NOMO-1 treated with dmso at 0.1 percent for 144 hours (cell line): Measurements from ENCODE around the gene SELPLG.
"Not testable (repeated sequence)": the region's sequence is repeated elsewhere in the genome, so short reads cannot be mapped to it uniquely, and the experiment has no call there.

Experiments used
- DNase-seq: peaks from one replicate; lab custom pipeline; 2025; ENCODE audit not compliant: unreplicated experiment; lab: John Stamatoyannopoulos, UW

Gene SELPLG

DNA sequence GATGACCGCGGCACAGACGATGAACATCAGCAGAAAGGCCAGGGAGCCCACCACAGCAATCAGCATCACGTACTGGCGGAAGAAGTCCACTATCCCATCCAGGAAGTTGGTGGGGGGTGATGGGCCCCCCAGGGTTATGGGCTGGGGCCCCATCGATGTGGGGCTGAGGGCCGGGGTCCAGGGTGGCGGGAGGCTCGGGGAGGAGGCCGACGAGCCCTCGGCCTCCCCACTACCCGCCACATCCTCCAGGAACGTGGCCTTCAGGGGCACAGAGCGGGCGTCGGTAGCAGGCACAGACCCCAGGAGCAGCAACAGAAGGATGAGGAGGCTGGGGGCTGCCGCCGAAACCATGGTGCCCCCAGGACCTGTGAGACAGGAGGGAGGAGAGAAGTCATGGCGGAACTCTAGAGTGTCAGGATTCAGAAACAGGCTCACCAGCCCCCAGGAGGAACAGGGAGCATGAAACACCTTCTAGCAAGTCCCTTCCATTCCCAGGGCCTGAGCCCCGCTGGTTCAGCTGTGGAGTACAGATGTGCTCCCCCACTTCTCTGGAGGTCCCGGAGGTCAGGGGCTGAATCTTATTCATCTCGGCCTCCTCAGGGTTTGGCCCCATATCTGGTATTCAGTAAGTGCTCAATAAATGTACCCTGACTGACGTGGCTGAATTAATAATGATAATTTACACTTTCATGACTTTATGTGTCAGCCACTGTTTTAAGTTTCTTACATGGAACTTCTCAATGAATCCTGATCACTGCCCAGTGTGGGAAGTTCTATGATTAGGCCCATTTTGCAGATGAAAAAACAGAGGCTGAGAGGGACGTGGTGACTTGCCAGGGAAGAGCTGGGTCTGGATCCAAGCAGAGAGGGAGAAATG is 41.4 kb downstream of the SELPLG start:
- DNase-seq = no peak

DNA sequence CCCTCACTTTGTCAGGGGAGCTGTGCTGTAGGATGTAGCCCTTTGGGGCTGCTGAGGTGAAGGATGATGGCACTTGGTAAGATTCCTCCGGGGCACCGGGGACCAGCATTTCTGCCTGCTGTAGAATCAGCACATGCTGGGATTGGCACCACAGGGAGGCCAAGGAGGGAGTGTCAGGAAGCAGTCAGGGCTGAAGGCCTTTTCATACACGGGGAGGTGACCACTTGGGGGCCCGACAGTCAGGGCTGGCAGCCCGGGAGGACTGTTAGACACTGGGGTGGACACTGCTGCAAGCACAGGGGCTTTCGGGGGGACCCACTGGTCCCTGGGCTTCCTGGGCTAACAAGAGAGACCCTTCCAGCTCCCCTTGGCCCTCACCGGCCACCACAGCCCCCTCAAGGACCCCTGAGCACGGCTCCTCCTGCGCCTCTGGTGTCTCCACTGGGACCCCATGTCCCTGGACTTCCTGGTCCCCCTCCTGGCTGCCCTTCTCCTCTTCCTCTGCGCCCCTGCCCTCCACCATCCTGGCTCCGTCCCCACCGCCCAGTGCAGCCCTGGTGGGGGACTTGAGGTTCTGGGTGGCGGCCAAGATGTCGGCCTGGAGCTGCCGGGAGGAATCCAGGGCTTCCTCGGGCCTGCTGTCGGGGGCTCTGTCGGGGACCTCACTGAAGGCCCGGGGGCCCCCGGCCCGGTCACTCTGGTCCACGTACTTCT is 42.3 kb downstream of the SELPLG start:
- DNase-seq = no peak

DNA sequence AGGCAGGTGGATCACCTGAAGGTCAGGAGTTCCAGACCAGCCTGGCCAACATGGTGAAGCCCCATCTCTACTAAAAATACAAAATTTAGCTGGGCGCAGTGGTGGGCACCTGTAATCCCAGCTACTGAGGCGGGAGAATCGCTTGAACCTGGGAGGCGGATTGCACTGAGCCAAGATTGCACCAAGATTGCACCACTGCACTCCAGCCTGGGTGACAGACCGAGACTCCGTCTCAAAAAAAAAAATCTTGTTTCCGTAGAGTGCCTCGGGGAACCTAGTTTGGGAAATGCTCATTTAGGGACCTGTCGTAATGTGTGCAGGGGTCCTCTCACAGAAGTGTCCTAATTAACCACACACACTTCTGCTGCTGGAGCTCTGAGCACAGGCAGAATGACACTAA is 43.2 kb downstream of the SELPLG start:
- not testable (repeated sequence) for DNase-seq

DNA sequence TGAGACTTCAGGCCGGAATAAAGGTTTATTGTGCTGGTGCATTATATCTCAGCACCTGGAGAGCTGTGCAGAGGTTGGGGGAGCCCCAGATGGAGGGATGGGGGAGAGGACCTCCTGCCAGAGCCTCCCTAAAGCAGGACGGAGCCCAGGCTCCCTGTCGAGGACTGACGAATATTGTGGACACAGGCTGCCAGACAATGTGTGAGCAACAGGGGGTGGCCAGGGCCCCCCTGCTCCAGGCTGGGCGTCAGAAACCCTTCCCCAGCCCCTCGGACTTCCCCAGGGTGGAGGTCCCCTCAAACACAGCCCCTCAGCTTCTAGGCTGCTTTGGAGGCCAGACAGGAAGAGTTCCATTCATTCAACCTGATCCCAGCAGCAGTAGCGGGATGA is 43.9 kb downstream of the SELPLG start:
- no peak for DNase-seq

DNA sequence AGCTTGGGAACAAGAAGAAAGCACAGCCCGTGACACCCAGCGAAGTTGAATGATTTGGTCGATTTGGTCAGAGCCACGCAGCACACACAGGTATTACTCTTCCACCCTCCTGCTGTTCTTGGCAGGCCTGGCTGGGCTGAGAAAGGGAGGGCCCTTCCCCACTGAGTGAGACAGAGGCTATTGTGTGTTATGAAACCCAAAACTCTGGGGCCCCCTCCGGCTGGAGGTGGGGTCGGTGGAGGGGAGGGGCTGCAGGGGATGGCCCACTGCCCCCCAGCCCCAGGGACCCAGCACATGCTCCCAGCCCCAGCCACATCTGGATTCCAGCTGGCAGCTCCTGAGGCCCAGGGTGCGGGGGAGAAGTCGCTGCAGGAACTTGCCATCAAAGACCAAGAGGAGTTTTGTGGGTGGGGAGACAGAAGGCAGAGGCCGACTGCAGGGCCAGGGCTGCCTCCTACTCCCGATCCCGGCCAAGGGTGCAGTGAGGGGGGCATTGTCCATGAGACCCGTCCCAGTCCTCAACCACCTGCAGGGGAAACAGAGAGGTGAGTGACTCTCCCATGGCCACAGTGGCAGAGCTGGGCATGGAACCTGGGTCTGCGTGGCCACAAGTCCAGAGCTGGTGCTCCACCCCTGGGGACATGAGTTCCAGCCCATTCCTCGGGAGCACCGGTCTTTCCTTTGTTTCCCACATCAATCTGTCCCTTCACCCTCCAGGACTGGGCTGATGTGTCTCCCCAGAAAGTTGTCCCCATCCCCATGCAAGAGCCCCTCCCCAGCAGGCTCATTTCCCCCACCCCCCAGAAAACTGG is 44.5 kb downstream of the SELPLG start:
- no peak for DNase-seq

DNA sequence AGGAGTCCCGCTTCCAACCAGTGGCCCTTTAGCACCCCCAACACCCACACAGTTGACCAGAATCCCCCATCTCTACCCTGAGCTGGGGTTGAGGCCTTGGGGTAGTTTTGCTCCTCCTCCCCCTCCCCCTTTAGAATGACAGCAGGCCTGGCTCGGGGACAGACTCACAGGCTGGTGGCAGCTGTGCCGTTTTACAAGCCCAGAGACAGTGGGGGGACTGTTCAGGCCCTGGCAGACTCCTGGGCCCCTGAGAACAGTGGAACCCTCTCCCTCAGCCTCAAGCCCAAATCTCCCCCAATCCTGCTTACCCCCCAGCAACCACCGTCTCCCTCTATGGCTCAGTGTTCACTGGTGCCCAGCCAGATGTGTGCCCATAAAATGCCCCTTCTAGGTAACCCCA is 45.9 kb downstream of the SELPLG start:
- no peak for DNase-seq

DNA sequence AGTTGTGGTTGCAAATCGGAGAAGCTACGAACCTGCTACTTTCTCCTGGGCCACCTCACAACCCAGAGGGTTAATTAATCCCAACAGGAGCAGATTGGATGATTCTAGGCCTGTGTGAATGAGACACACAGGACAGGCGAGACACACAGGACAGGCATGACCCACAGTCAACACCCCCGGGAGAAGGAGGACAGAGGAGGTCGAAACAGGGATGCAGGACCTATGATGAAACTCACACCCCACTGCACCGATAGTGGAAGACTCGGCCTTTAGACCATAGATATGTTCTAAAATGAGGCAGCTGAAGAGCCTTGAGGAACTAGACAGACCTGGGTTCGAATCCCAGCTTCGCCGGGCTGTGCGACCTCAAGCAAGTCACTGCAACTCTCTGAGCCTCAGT is 47.4 kb downstream of the SELPLG start:
- DNase-seq = no peak

DNA sequence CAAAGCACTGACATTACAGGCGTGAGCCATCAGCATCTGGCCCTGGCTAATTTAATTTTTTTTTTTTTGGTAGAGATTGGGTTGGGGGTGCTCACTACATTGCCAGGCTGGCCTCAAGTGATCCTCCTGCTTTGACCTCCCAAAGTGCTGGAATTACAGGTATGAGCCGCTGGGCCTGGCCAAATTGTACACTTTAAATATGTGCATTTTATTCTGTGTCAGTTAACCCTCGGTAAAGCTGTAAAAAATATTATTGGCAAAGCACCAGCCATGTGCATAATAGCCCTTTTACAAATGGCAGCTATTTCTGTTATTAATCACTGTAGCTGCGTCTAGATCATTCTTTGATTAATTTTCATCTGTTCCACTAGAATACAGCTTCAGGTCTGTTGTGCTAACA is 47.8 kb downstream of the SELPLG start:
- DNase-seq = no peak

DNA sequence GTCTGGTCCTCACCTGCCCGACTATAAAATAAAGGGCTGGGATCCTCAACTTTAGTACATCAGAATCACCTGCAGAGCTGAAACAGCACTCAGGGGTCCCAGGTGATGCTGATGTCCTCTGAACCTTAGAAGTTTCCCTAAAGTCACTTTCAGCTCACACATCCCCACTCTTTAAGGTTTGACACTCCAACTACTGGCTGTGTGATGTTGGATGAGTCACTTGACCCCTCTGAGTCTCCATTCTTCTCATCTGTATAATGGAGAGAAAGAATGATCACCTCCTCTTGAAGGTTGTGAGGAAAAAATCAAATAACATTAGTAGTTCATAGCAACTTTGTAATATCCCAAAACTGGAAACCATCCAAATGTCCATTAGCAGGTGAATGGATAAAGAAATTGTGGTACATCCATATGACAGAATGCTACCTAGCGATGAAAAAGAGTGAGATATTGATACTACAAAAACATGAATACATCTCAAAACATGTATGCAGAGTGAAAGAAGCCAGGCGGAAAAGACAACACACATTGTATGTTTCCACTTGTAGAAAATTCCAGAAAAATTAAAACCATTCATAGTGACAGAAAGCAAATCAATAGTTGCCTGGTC is 49.1 kb downstream of the SELPLG start:
- no peak for DNase-seq

DNA sequence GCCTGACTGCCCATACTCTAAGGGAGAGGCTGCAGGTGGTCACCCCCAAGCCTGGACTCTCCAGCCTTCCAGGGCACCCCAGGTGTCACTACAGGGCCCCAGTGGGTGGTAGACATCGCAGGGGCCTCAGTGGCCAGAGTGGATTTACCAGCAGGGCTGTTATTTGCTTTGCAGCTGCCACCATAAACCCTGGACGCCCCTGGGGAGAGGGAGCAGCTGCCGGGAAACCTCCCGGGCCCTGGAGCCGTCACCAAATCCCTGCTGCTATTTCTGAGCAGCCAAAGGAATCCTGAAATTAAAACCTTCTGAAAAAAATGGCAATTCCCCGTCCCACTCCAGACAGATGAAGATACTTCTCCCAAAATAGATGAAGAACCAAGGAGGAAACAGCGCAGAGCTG is 49.7 kb downstream of the SELPLG start:
- DNase-seq = no peak

DNA sequence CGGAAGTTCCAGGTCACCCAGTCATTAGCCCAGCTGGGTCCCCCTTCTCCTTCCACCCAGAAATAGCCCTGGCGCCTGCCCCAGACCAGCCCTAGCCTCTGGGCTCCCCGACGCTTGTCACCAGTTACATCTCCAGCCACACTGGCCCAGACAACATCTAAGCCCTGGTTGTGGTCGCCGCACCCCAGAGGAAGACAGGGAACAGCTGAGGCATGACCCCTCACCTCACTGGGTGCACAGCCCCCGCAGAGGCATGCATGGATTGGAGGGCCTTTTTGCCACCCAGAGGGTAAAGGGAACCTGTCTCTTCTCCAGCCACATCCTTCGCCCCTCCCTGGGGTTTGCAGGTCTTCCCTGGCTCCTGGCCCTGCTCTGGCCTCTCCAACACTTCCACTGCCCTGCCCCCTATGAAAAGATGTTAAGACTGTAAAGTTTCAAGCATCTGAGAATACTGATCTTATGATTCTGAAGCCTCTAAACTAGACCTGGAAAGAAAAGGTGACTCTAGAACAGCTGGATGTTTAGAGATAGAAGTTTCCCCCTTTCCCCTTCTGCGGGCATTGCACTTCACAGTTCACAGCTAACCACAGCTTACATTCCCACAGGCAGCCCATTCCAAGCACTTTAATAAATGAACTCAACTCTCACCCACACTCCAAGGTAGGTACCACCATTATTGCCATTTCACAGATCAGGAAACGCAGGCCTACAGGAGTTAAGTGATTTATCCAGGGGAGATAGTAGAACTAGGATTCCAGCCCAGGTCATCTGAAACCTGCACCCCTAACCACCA is 50.5 kb downstream of the SELPLG start:
- DNase-seq = no peak

DNA sequence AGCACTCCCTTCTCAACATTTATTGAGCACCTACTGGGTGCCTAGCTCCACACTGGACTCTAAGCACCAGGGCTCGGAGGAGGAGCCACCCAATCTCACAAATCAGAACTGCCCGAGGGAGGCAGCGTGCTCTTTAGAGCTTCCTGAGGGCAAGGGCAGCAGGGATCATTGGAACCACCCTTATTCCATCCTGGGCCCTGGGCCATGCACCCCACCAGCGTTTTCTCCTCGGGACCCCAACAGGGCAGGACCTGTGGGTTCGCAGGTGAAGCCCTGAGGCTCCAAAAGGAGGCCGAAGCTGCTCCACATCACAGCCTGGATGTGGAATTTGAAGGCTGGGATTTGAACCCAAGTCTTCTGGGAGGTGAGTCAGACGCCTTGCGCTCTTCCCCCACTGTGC is 51.2 kb downstream of the SELPLG start:
- no peak for DNase-seq

DNA sequence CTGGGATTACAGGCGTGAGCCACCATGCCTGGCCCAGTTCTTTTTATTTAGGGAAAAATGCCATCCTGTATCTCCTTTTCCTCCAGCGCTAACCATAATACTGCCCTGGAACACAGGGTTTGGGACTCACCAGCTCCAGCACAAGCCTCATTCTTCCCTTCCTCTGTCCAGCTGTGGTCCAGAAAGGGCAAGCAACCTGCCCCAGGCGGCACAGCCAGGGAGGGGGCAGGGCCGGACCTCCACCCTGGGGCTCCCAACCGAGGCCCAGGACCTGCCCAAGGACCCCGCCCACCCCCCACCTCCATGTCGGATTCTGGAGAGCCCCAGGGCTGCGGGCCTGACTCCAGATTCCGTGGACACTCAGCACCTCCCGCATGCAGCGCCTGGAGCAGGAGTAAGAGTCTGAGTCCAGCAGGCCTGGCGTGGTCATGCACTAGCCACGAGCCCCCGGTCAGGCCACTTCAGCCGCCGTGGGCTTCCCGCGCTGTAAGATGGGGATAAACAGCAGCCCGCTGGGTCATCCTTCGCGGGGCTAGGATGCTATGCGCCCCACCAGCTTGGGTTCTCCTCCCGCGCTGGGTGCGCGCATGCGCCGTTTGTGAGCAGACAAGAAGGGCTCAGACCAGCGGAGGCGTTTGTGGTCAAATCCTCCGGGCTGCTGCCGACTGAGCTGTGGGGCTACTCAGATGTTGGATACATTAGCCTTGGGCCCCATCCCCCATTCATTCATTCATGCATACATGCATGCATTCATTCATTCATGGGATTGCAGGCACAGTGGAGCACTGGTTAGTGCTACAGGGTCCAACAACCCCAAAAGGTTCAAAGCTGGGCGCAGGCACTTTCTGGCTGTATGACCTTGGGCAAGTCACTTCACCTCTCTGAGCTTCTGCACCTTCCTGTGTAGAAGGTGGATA is 52.1 kb downstream of the SELPLG start:
- no peak for DNase-seq

DNA sequence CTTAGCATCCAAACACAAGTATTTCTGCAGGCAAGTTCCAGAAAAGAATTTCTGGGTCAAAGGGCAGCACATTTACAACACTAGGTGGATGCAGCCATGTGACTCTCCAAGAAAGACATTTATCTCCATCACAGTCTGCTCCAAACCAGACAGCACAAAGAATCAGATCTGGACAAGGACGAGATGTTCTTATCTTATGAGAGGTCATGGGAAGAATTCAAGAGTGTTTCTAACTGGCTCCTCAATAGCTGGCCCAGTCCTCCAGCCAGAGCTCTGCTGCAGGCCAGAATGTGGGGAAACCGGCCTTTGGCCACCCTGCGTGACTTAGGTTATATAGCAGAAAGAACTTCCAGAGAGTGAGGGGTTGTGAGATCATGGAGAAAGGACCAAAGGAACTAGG is 53.2 kb downstream of the SELPLG start:
- no peak for DNase-seq

DNA sequence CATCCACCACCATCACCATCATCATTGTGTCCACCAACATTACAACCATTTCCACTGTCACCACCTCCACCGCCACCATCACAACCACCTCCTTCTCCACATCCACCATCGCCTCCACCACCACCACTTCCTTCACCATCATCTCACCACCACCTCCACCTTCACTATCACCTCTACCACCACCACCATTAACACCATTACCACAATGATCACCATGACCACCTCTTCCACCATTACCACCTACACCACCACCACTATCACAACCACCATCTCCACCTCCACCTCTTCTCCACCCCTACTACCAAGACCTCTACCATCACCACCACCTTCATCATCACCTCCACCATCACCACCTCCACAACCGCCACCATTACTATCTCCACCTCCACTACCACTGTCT is 54.9 kb downstream of the SELPLG start:
- no peak for DNase-seq

DNA sequence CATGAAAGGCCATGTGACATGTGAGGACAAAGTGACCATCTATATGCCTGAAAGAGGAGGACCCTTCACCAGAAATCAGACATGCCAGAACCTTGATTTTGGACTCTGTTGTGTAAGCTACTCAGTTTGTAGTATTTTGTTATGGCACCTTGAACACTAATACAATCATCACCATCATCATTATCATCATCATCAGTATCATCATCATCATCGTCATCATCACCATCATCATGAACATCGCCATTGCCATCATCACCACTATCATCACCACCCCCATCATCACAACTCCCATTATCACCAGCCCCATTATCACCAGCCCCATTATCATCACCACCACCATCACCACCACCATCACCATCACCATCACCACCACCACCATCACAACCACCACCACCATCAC is 55.4 kb downstream of the SELPLG start:
- DNase-seq = no peak

DNA sequence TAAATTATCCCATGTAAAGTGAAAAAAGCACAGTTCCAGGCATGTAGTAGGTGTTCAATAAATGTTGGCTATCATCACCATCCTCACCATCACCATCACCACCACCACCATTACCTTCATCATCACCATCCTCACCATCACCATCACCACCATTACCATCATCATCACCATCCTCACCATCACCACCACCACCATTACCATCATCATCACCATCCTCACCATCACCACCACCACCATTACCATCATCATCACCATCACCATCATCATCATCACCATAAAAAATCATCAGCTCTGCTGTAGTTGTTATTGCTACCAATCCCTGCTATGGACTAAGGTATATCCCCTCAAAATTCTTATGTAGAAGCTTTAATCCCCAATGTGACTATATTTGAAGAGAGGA is 56.2 kb downstream of the SELPLG start:
- no peak for DNase-seq

DNA sequence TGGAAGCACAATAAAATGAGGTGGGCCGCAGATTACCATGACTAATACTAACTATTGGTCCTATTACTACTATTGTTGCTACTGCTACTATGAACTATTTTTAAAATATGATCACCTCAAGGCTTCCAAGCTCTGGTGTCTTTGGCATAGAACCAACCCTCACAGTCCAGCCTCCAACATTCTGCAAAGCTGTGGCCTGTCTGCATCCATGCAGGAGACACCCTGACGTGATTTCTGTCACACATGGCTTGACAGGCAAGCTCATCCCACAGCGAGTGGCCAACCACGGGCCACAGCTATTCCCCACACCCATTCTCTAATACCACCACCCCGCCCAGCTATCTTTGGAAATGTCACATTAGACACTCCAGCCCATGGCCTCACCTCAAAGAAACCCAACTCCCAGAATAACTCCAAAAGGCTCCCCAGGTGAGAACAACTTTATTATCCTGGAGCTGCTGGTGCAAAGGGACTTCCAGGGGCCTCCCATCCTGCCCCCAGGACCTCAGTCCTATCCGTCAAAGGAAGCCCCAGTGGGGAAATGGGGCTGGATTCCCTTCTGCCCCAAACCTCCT is 56.9 kb downstream of the SELPLG start:
- DNase-seq = no peak
